ENCODE data around the gene TBC1D5.
"Not testable (repeated sequence)": the region's sequence is repeated elsewhere in the genome, so short reads cannot be mapped to it uniquely, and the experiment has no call there.

The TBC1D5 gene

GRCh38 chr3:17714473-17714872, 28.0 kb downstream of the TBC1D5 start:
- DNase-seq (ENCODE audit: low spot score), result no peak

- no peak for DNase-seq (ENCODE audit: low spot score)
Observed at GRCh38 chr3:17709236-17709810, 33.1 kb downstream of the TBC1D5 start.

GRCh38 chr3:17707813-17708543, 34.5 kb downstream of the TBC1D5 start:
- no peak for DNase-seq (ENCODE audit: low spot score)

- DNase-seq (ENCODE audit: low spot score), result not testable (repeated sequence)
Observed at GRCh38 chr3:17705991-17706390, 36.4 kb downstream of the TBC1D5 start.

GRCh38 chr3:17699815-17700214, 42.6 kb downstream of the TBC1D5 start:
- DNase-seq (ENCODE audit: low spot score), result not testable (repeated sequence)

- DNase-seq (ENCODE audit: low spot score), result not testable (repeated sequence)
Observed at GRCh38 chr3:17695665-17696064, 46.8 kb downstream of the TBC1D5 start.

GRCh38 chr3:17693670-17693999, 48.8 kb downstream of the TBC1D5 start:
- DNase-seq (ENCODE audit: low spot score), result not testable (repeated sequence)

GRCh38 chr3:17692846-17693669, 49.4 kb downstream of the TBC1D5 start:
- not testable (repeated sequence) for DNase-seq (ENCODE audit: low spot score)

GRCh38 chr3:17687566-17687965, 54.9 kb downstream of the TBC1D5 start:
- DNase-seq (ENCODE audit: low spot score), result no peak

GRCh38 chr3:17686613-17687012, 55.8 kb downstream of the TBC1D5 start:
- DNase-seq (ENCODE audit: low spot score), result no peak

GRCh38 chr3:17683542-17684207, 58.8 kb downstream of the TBC1D5 start:
- DNase-seq (ENCODE audit: low spot score), result no peak

GRCh38 chr3:17680530-17680929, 61.9 kb downstream of the TBC1D5 start:
- no peak for DNase-seq (ENCODE audit: low spot score)

GRCh38 chr3:17678116-17678741, 64.2 kb downstream of the TBC1D5 start:
- DNase-seq (ENCODE audit: low spot score), result no peak

- DNase-seq (ENCODE audit: low spot score), result no peak
Observed at GRCh38 chr3:17674082-17674686, 68.2 kb downstream of the TBC1D5 start.

GRCh38 chr3:17672506-17672905, 69.9 kb downstream of the TBC1D5 start:
- DNase-seq (ENCODE audit: low spot score), result no peak

- no peak for DNase-seq (ENCODE audit: low spot score)
Observed at GRCh38 chr3:17670749-17671148, 71.7 kb downstream of the TBC1D5 start.

- no peak for DNase-seq (ENCODE audit: low spot score)
Observed at GRCh38 chr3:17664923-17665322, 77.5 kb downstream of the TBC1D5 start.

- no peak for DNase-seq (ENCODE audit: low spot score)
Observed at GRCh38 chr3:17656264-17656663, 86.2 kb downstream of the TBC1D5 start.

GRCh38 chr3:17655743-17656142, 86.7 kb downstream of the TBC1D5 start:
- no peak for DNase-seq (ENCODE audit: low spot score)

- DNase-seq (ENCODE audit: low spot score), result not testable (repeated sequence)
Observed at GRCh38 chr3:17649748-17650147, 92.7 kb downstream of the TBC1D5 start.

- DNase-seq (ENCODE audit: low spot score), result not testable (repeated sequence)
Observed at GRCh38 chr3:17648630-17649355, 93.6 kb downstream of the TBC1D5 start.

Data from germinal center (tissue), 1 donor.